ENCODE measurements around the gene EIF2B4. TPM values are rescaled to one million over a fixed set of nuclear protein-coding genes. Genes with fewer than 3 reads are reported as not detected.

The EIF2B4 gene
- total and polyA plus RNA-seq, 2 of the 13 experiments (the other 11 are each of a cell fraction or from before 2014, with no cell fraction given), result 91.5 to 96.4 TPM

GRCh38 chr2:27379383-27379835 is 9.3 kb upstream of the EIF2B4 start (continued):
- TF ChIP-seq MBD4 (IDR thresholded peaks at IDR 0.05; ENCODE audit: borderline replicate concordance, low read length) (peak; percentile 45; the same call in 1 of the 2 replicates), ASH2L (IDR thresholded peaks at IDR 0.05; ENCODE audit: insufficient read length, low read depth, low read length) (peak; percentile 19), ZFY (CRISPR knock-in tag; IDR thresholded peaks at IDR 0.05) (no peak), HMG20B (CRISPR knock-in tag; conservative IDR thresholded peaks at IDR 0.05) (no peak), STAT6 (CRISPR knock-in tag; IDR thresholded peaks at IDR 0.05; ENCODE audit: borderline replicate concordance) (no peak), TRIM22 (IDR thresholded peaks at IDR 0.05) (no peak), DR1 (CRISPR knock-in tag; IDR thresholded peaks at IDR 0.05) (no peak), TARDBP (CRISPR knock-in tag; IDR thresholded peaks at IDR 0.05) (no peak), FOXA1 (IDR thresholded peaks at IDR 0.05) (no peak), FOXA1 (CRISPR knock-in tag; IDR thresholded peaks at IDR 0.05) (0 out of 2 replicates have a peak, but pooled peaks have one; percentile 18), ZNF780A (CRISPR knock-in tag; IDR thresholded peaks at IDR 0.05) (no peak), KMT2A (CRISPR knock-in tag; IDR thresholded peaks at IDR 0.05) (no peak), YEATS2 (CRISPR knock-in tag; IDR thresholded peaks at IDR 0.05; ENCODE audit: borderline replicate concordance) (peak; percentile 10; the same call in 1 of the 2 replicates), SIX1 (CRISPR knock-in tag; IDR thresholded peaks at IDR 0.05; ENCODE audit: borderline replicate concordance) (no peak), MXD3 (CRISPR knock-in tag; IDR thresholded peaks at IDR 0.05) (no peak), RBFOX2 (IDR thresholded peaks at IDR 0.05; ENCODE audit: low read depth, low read length) (0 out of 2 replicates have a peak, but pooled peaks have one; percentile 27), FOXJ3 (CRISPR knock-in tag; IDR thresholded peaks at IDR 0.05; ENCODE audit: borderline replicate concordance) (no peak), RNF219 (CRISPR knock-in tag; IDR thresholded peaks at IDR 0.05) (no peak), ZNF589 (CRISPR knock-in tag; conservative IDR thresholded peaks at IDR 0.05) (no peak), TFAP4 (IDR thresholded peaks at IDR 0.05; ENCODE audit: borderline replicate concordance, low read depth) (0 out of 2 replicates have a peak, but pooled peaks have one; percentile 3), GATAD2A (CRISPR knock-in tag; IDR thresholded peaks at IDR 0.05) (peak; percentile 25; the same call in 1 of the 2 replicates), ZFP91 (CRISPR knock-in tag; IDR thresholded peaks at IDR 0.05; ENCODE audit: borderline replicate concordance) (no peak)
